Measurements from ENCODE around the gene CCL11.

The CCL11 gene

GRCh38 chr17:34290586-34290985 lies 5.0 kb downstream of the CCL11 start:
- H3K27me3 ChIP-seq (ENCODE audit: control insufficient read depth, insufficient read depth, low read length), result no peaks in the 10 kb centered on the region
- no peaks in the 10 kb centered on the region for H3K9me3 ChIP-seq (ENCODE audit: control insufficient read depth, insufficient read depth, low read depth, low read length)
- no peaks in the 10 kb centered on the region for H3K36me3 ChIP-seq (ENCODE audit: control insufficient read depth, insufficient read depth, low read length)
- no peak overlapping the region for H3K27ac ChIP-seq (ENCODE audit: low read depth, low read length)
- no peak overlapping the region for H3K9ac ChIP-seq (ENCODE audit: low read length)
- H3K4me1 ChIP-seq (ENCODE audit: control insufficient read depth, insufficient read depth, low read length), result no peaks in the 10 kb centered on the region
- H3K4me3 ChIP-seq (ENCODE audit: low read depth, low read length), result no peak overlapping the region

GRCh38 chr17:34291721-34292348 lies 6.3 kb downstream of the CCL11 start:
- H3K4me3 ChIP-seq (ENCODE audit: low read depth, low read length), result no peak overlapping the region
- H3K9me3 ChIP-seq (ENCODE audit: control insufficient read depth, insufficient read depth, low read depth, low read length), result no peaks in the 10 kb centered on the region
- H3K9ac ChIP-seq (ENCODE audit: low read length), result no peak overlapping the region
- no peaks in the 10 kb centered on the region for H3K27me3 ChIP-seq (ENCODE audit: control insufficient read depth, insufficient read depth, low read length)
- no peaks in the 10 kb centered on the region for H3K4me1 ChIP-seq (ENCODE audit: control insufficient read depth, insufficient read depth, low read length)
- no peak overlapping the region for H3K27ac ChIP-seq (ENCODE audit: low read depth, low read length)
- H3K36me3 ChIP-seq (ENCODE audit: control insufficient read depth, insufficient read depth, low read length), result no peaks in the 10 kb centered on the region

GRCh38 chr17:34299027-34299426 lies 13.5 kb downstream of the CCL11 start:
- H3K9me3 ChIP-seq (ENCODE audit: control insufficient read depth, insufficient read depth, low read depth, low read length), result no peaks in the 10 kb centered on the region

GRCh38 chr17:34299956-34300577 lies 14.5 kb downstream of the CCL11 start:
- H3K27ac ChIP-seq (ENCODE audit: low read depth, low read length), result no peak overlapping the region
- no peak overlapping the region; the same call in 1 of the 2 replicates for H3K4me3 ChIP-seq (ENCODE audit: low read depth, low read length)
- no peak overlapping the region for H3K9ac ChIP-seq (ENCODE audit: low read length)
- H3K27me3 ChIP-seq (ENCODE audit: control insufficient read depth, insufficient read depth, low read length), result peaks cover 5% of the 10 kb centered on the region
- peaks cover 9% of the 10 kb centered on the region; the same call in 1 of the 2 replicates for H3K4me1 ChIP-seq (ENCODE audit: control insufficient read depth, insufficient read depth, low read length)
- no peaks in the 10 kb centered on the region for H3K9me3 ChIP-seq (ENCODE audit: control insufficient read depth, insufficient read depth, low read depth, low read length)
- no peaks in the 10 kb centered on the region for H3K36me3 ChIP-seq (ENCODE audit: control insufficient read depth, insufficient read depth, low read length)

More at GRCh38 chr17:34299027-34299426, 13.5 kb downstream of the CCL11 start:
- H3K4me3 ChIP-seq (ENCODE audit: low read depth, low read length), result no peak overlapping the region
- H3K27me3 ChIP-seq (ENCODE audit: control insufficient read depth, insufficient read depth, low read length), result peaks cover 5% of the 10 kb centered on the region
- no peak overlapping the region for H3K27ac ChIP-seq (ENCODE audit: low read depth, low read length)
- no peaks in the 10 kb centered on the region for H3K36me3 ChIP-seq (ENCODE audit: control insufficient read depth, insufficient read depth, low read length)
- no peak overlapping the region for H3K9ac ChIP-seq (ENCODE audit: low read length)
- H3K4me1 ChIP-seq (ENCODE audit: control insufficient read depth, insufficient read depth, low read length), result peaks cover 9% of the 10 kb centered on the region; the same call in 1 of the 2 replicates

DNA sequence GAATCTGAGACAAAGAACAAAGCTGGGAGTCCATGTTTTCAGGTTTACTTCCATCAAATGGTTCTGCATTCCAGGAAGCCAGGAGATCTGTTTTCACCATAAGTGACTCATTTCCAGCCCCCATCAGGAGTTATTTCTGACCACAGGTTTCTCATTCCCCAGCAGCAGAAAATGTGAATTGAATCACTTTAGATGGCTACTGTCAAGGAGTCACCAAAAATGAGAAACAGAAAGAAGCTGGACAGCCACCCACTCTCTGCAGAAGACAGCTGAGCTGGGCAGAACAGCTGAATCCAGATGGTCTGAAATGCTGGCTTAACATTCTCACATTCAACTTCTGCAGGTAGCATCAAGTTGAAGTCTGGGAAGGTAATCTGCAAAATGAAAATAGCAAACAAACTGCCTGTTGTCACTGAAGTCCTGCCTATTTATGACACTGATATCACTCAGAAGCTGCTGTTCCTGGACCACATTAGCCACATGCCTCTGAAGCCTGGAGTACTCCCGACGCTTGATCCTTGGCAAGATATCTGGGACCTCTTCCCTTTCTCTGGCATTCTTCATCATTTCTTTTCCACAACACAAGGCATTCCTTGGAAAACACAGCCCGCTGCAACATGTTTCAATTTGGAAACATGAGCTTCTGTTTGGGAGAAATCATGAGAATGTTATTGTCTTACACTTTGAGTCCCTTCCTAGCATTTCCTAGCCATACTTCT lies 15.3 kb downstream of the CCL11 start:
- H3K9ac ChIP-seq (ENCODE audit: low read length), result no peak overlapping the region
- H3K9me3 ChIP-seq (ENCODE audit: control insufficient read depth, insufficient read depth, low read depth, low read length), result no peaks in the 10 kb centered on the region
- H3K27ac ChIP-seq (ENCODE audit: low read depth, low read length), result no peak overlapping the region
- H3K4me3 ChIP-seq (ENCODE audit: low read depth, low read length), result no peak overlapping the region
- peaks cover 5% of the 10 kb centered on the region for H3K27me3 ChIP-seq (ENCODE audit: control insufficient read depth, insufficient read depth, low read length)
- H3K4me1 ChIP-seq (ENCODE audit: control insufficient read depth, insufficient read depth, low read length), result peaks cover 9% of the 10 kb centered on the region; the same call in 1 of the 2 replicates
- no peaks in the 10 kb centered on the region for H3K36me3 ChIP-seq (ENCODE audit: control insufficient read depth, insufficient read depth, low read length)

DNA sequence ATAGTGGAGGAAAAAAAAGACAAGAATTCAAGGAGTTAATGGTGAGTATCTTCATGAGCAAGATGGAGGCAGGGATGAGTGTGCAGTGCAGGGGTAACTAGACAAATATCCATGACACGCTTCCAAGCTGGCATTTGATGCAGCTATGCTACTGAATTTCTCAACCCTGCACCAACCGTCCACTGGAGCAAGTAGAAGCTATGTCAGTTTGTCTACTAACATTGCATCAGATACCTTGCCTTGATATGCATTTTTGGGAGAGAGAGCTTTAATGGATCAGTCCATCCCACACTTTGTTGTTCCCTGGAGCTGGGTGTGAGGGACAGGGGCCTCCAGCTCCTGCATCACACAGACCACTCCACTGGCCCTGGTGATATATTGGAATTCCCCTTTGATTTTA lies 16.4 kb downstream of the CCL11 start:
- no peak overlapping the region for H3K4me3 ChIP-seq (ENCODE audit: low read depth, low read length)
- H3K27me3 ChIP-seq (ENCODE audit: control insufficient read depth, insufficient read depth, low read length), result peaks cover 5% of the 10 kb centered on the region
- no peak overlapping the region for H3K9ac ChIP-seq (ENCODE audit: low read length)
- H3K4me1 ChIP-seq (ENCODE audit: control insufficient read depth, insufficient read depth, low read length), result peaks cover 9% of the 10 kb centered on the region; the same call in 1 of the 2 replicates
- H3K36me3 ChIP-seq (ENCODE audit: control insufficient read depth, insufficient read depth, low read length), result no peaks in the 10 kb centered on the region
- no peaks in the 10 kb centered on the region for H3K9me3 ChIP-seq (ENCODE audit: control insufficient read depth, insufficient read depth, low read depth, low read length)
- no peak overlapping the region for H3K27ac ChIP-seq (ENCODE audit: low read depth, low read length)

DNA sequence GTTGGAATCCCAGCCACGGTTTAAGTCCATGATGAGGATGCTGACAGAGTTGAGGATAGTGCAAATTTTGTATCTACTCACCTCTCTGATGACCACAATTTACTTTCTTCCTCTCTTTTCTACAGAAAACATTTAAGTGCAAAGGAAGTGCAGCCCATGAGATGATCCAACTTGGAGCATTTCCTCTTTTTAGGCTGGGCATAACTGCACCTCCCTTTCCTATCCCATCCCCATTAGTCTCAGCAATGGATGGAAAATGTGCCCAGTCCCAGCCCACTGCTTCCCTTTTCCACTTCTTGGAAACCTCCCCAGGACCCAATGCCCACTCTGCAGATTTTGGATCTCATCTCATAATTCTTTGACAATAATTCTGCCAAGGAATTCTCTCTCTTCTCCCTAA lies 17.1 kb downstream of the CCL11 start:
- H3K4me3 ChIP-seq (ENCODE audit: low read depth, low read length), result no peak overlapping the region
- no peaks in the 10 kb centered on the region for H3K36me3 ChIP-seq (ENCODE audit: control insufficient read depth, insufficient read depth, low read length)
- H3K4me1 ChIP-seq (ENCODE audit: control insufficient read depth, insufficient read depth, low read length), result peaks cover 9% of the 10 kb centered on the region; the same call in 1 of the 2 replicates
- H3K9ac ChIP-seq (ENCODE audit: low read length), result no peak overlapping the region
- peaks cover 5% of the 10 kb centered on the region for H3K27me3 ChIP-seq (ENCODE audit: control insufficient read depth, insufficient read depth, low read length)
- H3K27ac ChIP-seq (ENCODE audit: low read depth, low read length), result no peak overlapping the region
- H3K9me3 ChIP-seq (ENCODE audit: control insufficient read depth, insufficient read depth, low read depth, low read length), result no peaks in the 10 kb centered on the region

DNA sequence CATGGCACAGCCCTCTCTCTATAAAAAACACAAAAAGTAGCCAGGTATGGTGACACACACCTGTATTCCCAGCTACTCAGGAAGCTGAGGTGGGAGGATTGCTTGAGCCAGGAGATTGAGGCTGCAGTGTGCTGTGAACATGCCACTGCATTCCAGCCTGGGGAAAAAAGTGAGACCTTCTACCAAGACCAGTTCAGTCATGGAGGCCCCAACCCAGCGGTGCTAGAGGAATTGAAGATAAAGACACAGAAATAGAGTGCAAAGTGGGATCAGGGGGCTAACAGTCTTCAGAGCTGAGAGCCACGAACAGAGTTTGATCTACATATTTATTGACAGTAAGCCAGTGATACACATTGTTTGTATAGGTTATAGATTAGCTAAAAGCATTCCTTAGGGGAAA lies 18.1 kb downstream of the CCL11 start:
- Histone ChIP-seq H3K27me3 (ENCODE audit: control insufficient read depth, insufficient read depth, low read length) (peaks cover 2% of the 10 kb centered on the region), H3K36me3 (ENCODE audit: control insufficient read depth, insufficient read depth, low read length) (no peaks in the 10 kb centered on the region), H3K4me1 (ENCODE audit: control insufficient read depth, insufficient read depth, low read length) (peaks cover 6% of the 10 kb centered on the region; the same call in 1 of the 2 replicates), H3K4me3 (ENCODE audit: low read depth, low read length) (no peak overlapping the region), H3K9me3 (ENCODE audit: control insufficient read depth, insufficient read depth, low read depth, low read length) (no peaks in the 10 kb centered on the region), H3K9ac (ENCODE audit: low read length) (no peak overlapping the region), H3K27ac (ENCODE audit: low read depth, low read length) (no peak overlapping the region)

- no peaks in the 10 kb centered on the region for H3K36me3 ChIP-seq (ENCODE audit: control insufficient read depth, insufficient read depth, low read length)
- H3K9ac ChIP-seq (ENCODE audit: low read length), result no peak overlapping the region
- no peak overlapping the region for H3K27ac ChIP-seq (ENCODE audit: low read depth, low read length)
- no peaks in the 10 kb centered on the region for H3K9me3 ChIP-seq (ENCODE audit: control insufficient read depth, insufficient read depth, low read depth, low read length)
- peaks cover 4% of the 10 kb centered on the region; the same call in 1 of the 2 replicates for H3K4me1 ChIP-seq (ENCODE audit: control insufficient read depth, insufficient read depth, low read length)
- H3K27me3 ChIP-seq (ENCODE audit: control insufficient read depth, insufficient read depth, low read length), result no peaks in the 10 kb centered on the region
- no peak overlapping the region for H3K4me3 ChIP-seq (ENCODE audit: low read depth, low read length)
Measured at GRCh38 chr17:34305061-34305460, 19.5 kb downstream of the CCL11 start.

DNA sequence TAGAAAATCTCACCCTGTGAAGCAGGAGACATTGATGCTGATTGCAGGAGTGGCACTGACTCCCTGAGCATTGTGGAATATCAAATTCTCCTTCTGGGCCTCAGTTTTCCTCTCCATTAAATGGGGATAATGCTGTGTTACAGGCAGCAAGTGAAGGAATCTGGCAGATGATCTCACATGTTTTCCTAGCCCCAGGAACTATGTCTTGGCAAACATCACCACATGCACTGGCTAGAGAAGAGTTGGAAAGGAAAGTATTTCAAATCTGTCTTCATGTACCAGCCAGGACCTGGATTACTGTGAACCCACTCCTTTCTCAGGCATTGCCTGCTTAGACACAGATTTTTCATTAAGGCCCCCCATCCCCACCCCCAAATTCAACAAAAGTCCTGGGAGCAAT lies 20.1 kb downstream of the CCL11 start:
- H3K4me1 ChIP-seq (ENCODE audit: control insufficient read depth, insufficient read depth, low read length), result no peaks in the 10 kb centered on the region
- H3K9me3 ChIP-seq (ENCODE audit: control insufficient read depth, insufficient read depth, low read depth, low read length), result no peaks in the 10 kb centered on the region
- no peak overlapping the region for H3K27ac ChIP-seq (ENCODE audit: low read depth, low read length)
- no peak overlapping the region for H3K9ac ChIP-seq (ENCODE audit: low read length)
- H3K36me3 ChIP-seq (ENCODE audit: control insufficient read depth, insufficient read depth, low read length), result no peaks in the 10 kb centered on the region
- H3K27me3 ChIP-seq (ENCODE audit: control insufficient read depth, insufficient read depth, low read length), result no peaks in the 10 kb centered on the region
- H3K4me3 ChIP-seq (ENCODE audit: low read depth, low read length), result no peak overlapping the region

DNA sequence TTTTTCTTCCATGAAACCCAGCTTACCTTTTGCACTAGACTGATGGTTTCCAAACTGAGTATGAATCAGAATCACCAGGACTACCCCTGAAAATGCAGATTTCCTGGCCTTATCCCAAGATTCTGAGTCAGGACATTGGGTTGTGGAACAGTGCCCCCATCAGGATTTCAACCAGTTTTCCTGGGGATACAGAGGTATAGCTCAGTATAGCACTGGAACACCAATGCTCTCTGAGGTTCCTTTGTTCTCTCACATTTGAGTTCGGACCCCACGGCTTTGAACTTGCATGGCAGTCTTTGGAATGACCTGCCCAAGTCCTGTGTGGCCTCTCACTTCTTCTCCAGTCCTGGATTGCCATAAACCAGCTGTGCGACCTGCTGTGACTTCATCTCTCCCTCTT lies 20.9 kb downstream of the CCL11 start:
- Histone ChIP-seq H3K4me1 (ENCODE audit: control insufficient read depth, insufficient read depth, low read length) (no peaks in the 10 kb centered on the region), H3K36me3 (ENCODE audit: control insufficient read depth, insufficient read depth, low read length) (no peaks in the 10 kb centered on the region), H3K27me3 (ENCODE audit: control insufficient read depth, insufficient read depth, low read length) (no peaks in the 10 kb centered on the region), H3K4me3 (ENCODE audit: low read depth, low read length) (no peak overlapping the region), H3K9me3 (ENCODE audit: control insufficient read depth, insufficient read depth, low read depth, low read length) (no peaks in the 10 kb centered on the region), H3K27ac (ENCODE audit: low read depth, low read length) (no peak overlapping the region), H3K9ac (ENCODE audit: low read length) (no peak overlapping the region)
